ENCODE measurements around the gene B4GALT3. TPM values are rescaled to one million over a fixed set of nuclear protein-coding genes. Genes with fewer than 3 reads are reported as not detected.

The B4GALT3 gene
- total RNA-seq, 1 experiment from 2014 or later = 39.6 TPM

GRCh38 chr1:161165742-161166668, 11.3 kb downstream of the B4GALT3 start, which contains the start of gene PPOX:
Gene PPOX, plus strand, starts transcription at chr1:161166426. Its CDS starts 422 bp downstream, at chr1:161166848.
- Mint-ChIP-seq H3K4me1 (ENCODE audit: low read depth, unreplicated experiment) (no peaks in the 10 kb centered on the region), H3K27ac (ENCODE audit: unreplicated experiment) (peak within 1 kb of the TSS; percentile 81), H3K36me3 (ENCODE audit: insufficient read depth, unreplicated experiment) (peaks cover 26% of the 10 kb centered on the region), H3K27me3 (ENCODE audit: insufficient read depth, unreplicated experiment) (no peaks in the 10 kb centered on the region), H3K4me3 (ENCODE audit: unreplicated experiment) (peak within 1 kb of the TSS; percentile 83), H3K9me3 (ENCODE audit: unreplicated experiment) (no peaks in the 10 kb centered on the region)
- ChIA-PET CTCF (interaction anchor here (0.6 to 2.1 kb wide), 15 partner anchors 9 to 224 kb away, joined by 3 to 22 read pairs (median 4); partner anchors contain the start of genes APOA2, B4GALT3, F11R and NDUFS2), POLR2A (interaction anchor here (0.5 to 2.4 kb wide), 7 partner anchors 11 to 145 kb away, joined by 3 to 25 read pairs (median 8); partner anchors contain the start of genes B4GALT3, DEDD, F11R and NDUFS2)
- Histone ChIP-seq H3K36me3 (ENCODE audit: control insufficient read depth, insufficient read depth, low read length) (peaks cover 1% of the 10 kb centered on the region), H3K27me3 (replicated peaks; ENCODE audit: control insufficient read depth, insufficient read depth, low read length) (no peaks in the 10 kb centered on the region), H3K4me1 (peaks cover 3% of the 10 kb centered on the region; the same call in 1 of the 2 replicates), H3K4me3 (ENCODE audit: low read depth, low read length) (peak within 1 kb of the TSS; percentile 88), H3K9me3 (no peaks in the 10 kb centered on the region)
- TF ChIP-seq CTCF (IDR thresholded peaks at IDR 0.05; ENCODE audit: insufficient read depth in 1 of 2, low read depth in 1 of 2, low read length in 1 of 2, severe bottlenecking in 1 of 2, unreplicated experiment in 1 of 2) = peak in 1 of 2 experiments; percentile 55
- BruUV-seq (replicated peaks) = no TSS peak
- intact Hi-C loops (cut with micrococcal nuclease; ENCODE audit: unreplicated experiment) = no loop called here
- peak; percentile 96 to 98 for DNase-seq

- peak overlapping the region; percentile 81 for H3K27ac Mint-ChIP-seq (ENCODE audit: unreplicated experiment)
Measured at GRCh38 chr1:161164901-161165610, 12.3 kb downstream of the B4GALT3 start.

More at GRCh38 chr1:161164901-161165610, 12.3 kb downstream of the B4GALT3 start:
- BruUV-seq (replicated peaks) = no TSS peak
- POLR2A ChIA-PET = interaction anchor here (1.3 to 2.4 kb wide), 5 partner anchors 10 to 37 kb away, joined by 8 to 25 read pairs (median 10); partner anchors contain the start of genes B4GALT3, DEDD, NDUFS2 and UFC1
- TF ChIP-seq CTCF (IDR thresholded peaks at IDR 0.05; ENCODE audit: insufficient read depth in 1 of 2, low read depth in 1 of 2, low read length in 1 of 2, severe bottlenecking in 1 of 2, unreplicated experiment in 1 of 2) = no peak
- no peak for DNase-seq
- Histone ChIP-seq H3K4me1 (peaks cover 7% of the 10 kb centered on the region), H3K9me3 (no peaks in the 10 kb centered on the region), H3K36me3 (ENCODE audit: control insufficient read depth, insufficient read depth, low read length) (peaks cover 3% of the 10 kb centered on the region), H3K27me3 (replicated peaks; ENCODE audit: control insufficient read depth, insufficient read depth, low read length) (no peaks in the 10 kb centered on the region), H3K4me3 (ENCODE audit: low read depth, low read length) (peak overlapping the region; percentile 88)
- Mint-ChIP-seq H3K36me3 (ENCODE audit: insufficient read depth, unreplicated experiment) (peaks cover 24% of the 10 kb centered on the region), H3K27me3 (ENCODE audit: insufficient read depth, unreplicated experiment) (no peaks in the 10 kb centered on the region), H3K4me3 (ENCODE audit: unreplicated experiment) (peak overlapping the region; percentile 83), H3K9me3 (ENCODE audit: unreplicated experiment) (no peaks in the 10 kb centered on the region), H3K4me1 (ENCODE audit: low read depth, unreplicated experiment) (no peaks in the 10 kb centered on the region)
- intact Hi-C loops (cut with micrococcal nuclease; ENCODE audit: unreplicated experiment) = no loop called here
- CTCF ChIA-PET = interaction anchor here (0.6 to 2.1 kb wide), 12 partner anchors 8 to 967 kb away, joined by 3 to 22 read pairs (median 5); partner anchors contain the start of genes APOA2, B4GALT3, F11R and NDUFS2

Measured in Caco-2 (cell line).